GM12878 (cell line): ENCODE measurements around the gene KCNQ1. TPM values are rescaled to one million over a fixed set of nuclear protein-coding genes. Genes with fewer than 3 reads are reported as not detected.

Source experiments
- ATAC-seq: fragments of 200-7000 bp; cut with Tn5 transposase; 3 replicates; pipeline ENCODE4 v1.9.1; 2020; ENCODE audit warnings: mild to moderate bottlenecking, moderate library complexity
- BruUV-seq: library from RNA; stranded (reverse); fragments of 400-500 nt; replicated peaks from 2 replicates; lab custom pipeline; 2021; lab: Mats Ljungman, UMichigan
- CTCF ChIA-PET: fragments of 300-600 bp; sonication (Branson Sonifier 250); formaldehyde crosslinking; extraction: SDS; loops from one replicate; lab custom pipeline; 2021; ENCODE audit warnings: inconsistent platforms; lab: Yijun Ruan, JAX
- POLR2A ChIA-PET: fragments of 350-600 bp; formaldehyde crosslinking; extraction: SDS; loops from one replicate; lab custom pipeline; 2021; ENCODE audit warnings: inconsistent platforms; lab: Charles Lee
- RAD21 ChIA-PET: fragments of 300-600 bp; sonication (Branson Sonifier 250); formaldehyde crosslinking; loops from one replicate; lab custom pipeline; 2023; ENCODE audit warnings: antibody characterized with exemption; ENCODE audit not compliant: unreplicated experiment; lab: Charles Lee
- SMC1A ChIA-PET: fragments of 300-600 bp; sonication (Branson Sonifier 250); formaldehyde crosslinking; loops from one replicate; lab custom pipeline; 2023; ENCODE audit not compliant: unreplicated experiment, uncharacterized antibody; lab: Charles Lee
- DNase-seq: peaks from one replicate; pipeline ENCODE4 v3.0.0-alpha.2; 2011; ENCODE audit warnings: low read depth, low spot score
- FAIRE-seq: peaks from 3 replicates; lab custom pipeline; 2011; peaks lifted over from hg19 to GRCh38; lab: Jason Lieb, UNC
- H2AFZ ChIP-seq: 2 replicates; pipeline ENCODE4 v1.6.0; 2011; ENCODE audit warnings: low read depth, low read length, control low read depth; ENCODE audit not compliant: control insufficient read depth
- H3K27ac ChIP-seq: 2 replicates; pipeline ENCODE4 v1.5.1; 2011; ENCODE audit warnings: control low read depth; ENCODE audit not compliant: control insufficient read depth, insufficient read depth
- H3K27me3 ChIP-seq, 2 experiments: replicated peaks in 1 of 2; 2 replicates each; pipeline versions ENCODE4 v1.6.0 to v1.6.1; 2011; ENCODE audit warnings: low read length in 1 of 2; ENCODE audit not compliant: control insufficient read depth in 2 of 2, insufficient read depth in 2 of 2
- H3K36me3 ChIP-seq, 2 experiments: 2 replicates each; pipeline ENCODE4 v1.5.1; 2011; ENCODE audit warnings: low read length in 1 of 2; ENCODE audit not compliant: control insufficient read depth in 2 of 2, insufficient read depth in 2 of 2
- H3K4me1 ChIP-seq: 2 replicates; pipeline ENCODE4 v1.6.1; 2011; ENCODE audit warnings: mild to moderate bottlenecking, low read length, moderate library complexity, mixed read lengths; ENCODE audit not compliant: control insufficient read depth, insufficient read depth
- H3K4me2 ChIP-seq: 2 replicates; pipeline ENCODE4 v1.6.0; 2011; ENCODE audit warnings: control low read depth; ENCODE audit not compliant: control insufficient read depth, insufficient read depth
- H3K4me3 ChIP-seq: fragments of 200-600 bp; sonication (generic); 2 replicates; pipeline ENCODE4 v1.5.1; 2016
- H3K79me2 ChIP-seq: 2 replicates; pipeline ENCODE4 v1.6.0; 2011; ENCODE audit warnings: low read length; ENCODE audit not compliant: control insufficient read depth, insufficient read depth
- H3K9ac ChIP-seq: 2 replicates; pipeline ENCODE4 v1.8.0; 2011; ENCODE audit warnings: low read length, control low read depth, mixed read lengths; ENCODE audit not compliant: control insufficient read depth, insufficient read depth
- H3K9me3 ChIP-seq: replicated peaks from 3 replicates; pipeline ENCODE4 v1.5.1; 2011; ENCODE audit warnings: mild to moderate bottlenecking, low read length; ENCODE audit not compliant: control insufficient read depth, insufficient read depth
- H4K20me1 ChIP-seq: 2 replicates; pipeline ENCODE4 v1.6.0; 2011; ENCODE audit not compliant: control insufficient read depth, insufficient read depth
- BCL11A ChIP-seq: IDR thresholded peaks from 2 replicates; pipeline ENCODE4 v1.6.1; 2011; ENCODE audit warnings: low read depth, low read length
- EED ChIP-seq: sonication (generic); IDR thresholded peaks from 2 replicates; pipeline ENCODE4 v1.6.1; 2016; ENCODE audit warnings: antibody characterized with exemption, low read depth
- GABPA ChIP-seq: IDR thresholded peaks from 2 replicates; pipeline ENCODE4 v1.6.1; 2014; ENCODE audit warnings: antibody characterized with exemption, low read depth, mild to moderate bottlenecking, inconsistent platforms
- JUND ChIP-seq: IDR thresholded peaks from 2 replicates; pipeline ENCODE4 v1.6.1; 2012; ENCODE audit warnings: low read depth, mild to moderate bottlenecking, low read length, improper control_type of control experiment, moderate library complexity
- KAT2A ChIP-seq: conservative IDR thresholded peaks from 2 replicates; pipeline ENCODE4 v1.6.1; 2011; ENCODE audit warnings: low read depth, low read length; ENCODE audit not compliant: control insufficient read depth
- SREBF1 ChIP-seq: IDR thresholded peaks from 2 replicates; pipeline ENCODE4 v1.6.1; 2012; ENCODE audit warnings: mild to moderate bottlenecking, low read length
- SRF ChIP-seq, 2 experiments: IDR thresholded peaks; 2 replicates each; pipeline ENCODE4 v1.6.1; 2011; ENCODE audit warnings: low read depth in 2 of 2, low read length in 2 of 2, mild to moderate bottlenecking in 1 of 2, moderate library complexity in 1 of 2
- TAF1 ChIP-seq: IDR thresholded peaks from 2 replicates; pipeline ENCODE4 v1.6.1; 2011; ENCODE audit warnings: mild to moderate bottlenecking, low read depth, low read length, borderline replicate concordance
- YY1 ChIP-seq: IDR thresholded peaks from 2 replicates; pipeline ENCODE4 v1.6.1; 2011; ENCODE audit warnings: low read depth, mild to moderate bottlenecking, low read length
- WGBS: methylation state at CpG from one replicate; pipeline ENCODE4 v1.1.6; 2016; ENCODE audit warnings: low lambda C conversion rate; ENCODE audit not compliant: insufficient replicate concordance, insufficient coverage; ENCODE audit errors: missing lambda C conversion rate; 5-methylcytosine and 5-hydroxymethylcytosine counted together
- in situ Hi-C: fragments of 300-500 bp; cut with MboI; formaldehyde crosslinking; loops from 9 replicates; pipeline ENCODE4 v1.14.3; 2018; ENCODE audit warnings: mixed read lengths
- intact Hi-C: fragments of 100-400 bp; cut with micrococcal nuclease; formaldehyde crosslinking; loops from one replicate; pipeline ENCODE4 v1.14.2; 2022; ENCODE audit not compliant: unreplicated experiment
- polyA plus RNA-seq, 11 experiments: library from polyadenylated mRNA; depleted of rRNA in 4 of 11; unstranded in 6 of 11; stranded (reverse) in 5 of 11; fragments of >200 nt; fragmentation: Nextera tagmentation in 4 of 11; fragmentation: Illumina TruSeq in 1 of 11; extraction: Ambion mirVana in 4 of 11; extraction: Trizol in 1 of 11; gene quantifications; 1 replicate in 1 of 11; 2 replicates in 10 of 11; pipeline versions ENCODE4 v1.2.1 to v1.2.3, GENCODE V29; 2011 to 2016; ENCODE audit warnings: inconsistent platforms in 2 of 11, missing spikeins in 2 of 11, low read depth in 1 of 11
- total RNA-seq, 4 experiments: library from RNA; depleted of rRNA in 3 of 4; stranded (reverse); fragments of >200 nt in 3 of 4; fragmentation: Illumina TruSeq in 1 of 4; extraction: Trizol in 1 of 4; gene quantifications; 2 replicates each; pipeline versions ENCODE4 v1.2.1 to v1.2.3, GENCODE V29; 2013 to 2021
- TF ChIP-seq, protein P1 (sequence below): fragments of 450-650 bp; IDR thresholded peaks from 2 replicates; pipeline ENCODE4 v1.6.1; 2017; ENCODE audit warnings: mild to moderate bottlenecking, moderate library complexity
- TF ChIP-seq, protein P2 (sequence below): fragments of 450-650 bp; IDR thresholded peaks from 2 replicates; pipeline ENCODE4 v1.6.1; 2017; ENCODE audit warnings: mild to moderate bottlenecking, moderate library complexity

Gene KCNQ1
- total and polyA plus RNA-seq, 10 of the 15 experiments (the other 5 are each of a cell fraction or from before 2014, with no cell fraction given): 0.03 to 0.15 (median 0.12) TPM; not detected in 7

DNA sequence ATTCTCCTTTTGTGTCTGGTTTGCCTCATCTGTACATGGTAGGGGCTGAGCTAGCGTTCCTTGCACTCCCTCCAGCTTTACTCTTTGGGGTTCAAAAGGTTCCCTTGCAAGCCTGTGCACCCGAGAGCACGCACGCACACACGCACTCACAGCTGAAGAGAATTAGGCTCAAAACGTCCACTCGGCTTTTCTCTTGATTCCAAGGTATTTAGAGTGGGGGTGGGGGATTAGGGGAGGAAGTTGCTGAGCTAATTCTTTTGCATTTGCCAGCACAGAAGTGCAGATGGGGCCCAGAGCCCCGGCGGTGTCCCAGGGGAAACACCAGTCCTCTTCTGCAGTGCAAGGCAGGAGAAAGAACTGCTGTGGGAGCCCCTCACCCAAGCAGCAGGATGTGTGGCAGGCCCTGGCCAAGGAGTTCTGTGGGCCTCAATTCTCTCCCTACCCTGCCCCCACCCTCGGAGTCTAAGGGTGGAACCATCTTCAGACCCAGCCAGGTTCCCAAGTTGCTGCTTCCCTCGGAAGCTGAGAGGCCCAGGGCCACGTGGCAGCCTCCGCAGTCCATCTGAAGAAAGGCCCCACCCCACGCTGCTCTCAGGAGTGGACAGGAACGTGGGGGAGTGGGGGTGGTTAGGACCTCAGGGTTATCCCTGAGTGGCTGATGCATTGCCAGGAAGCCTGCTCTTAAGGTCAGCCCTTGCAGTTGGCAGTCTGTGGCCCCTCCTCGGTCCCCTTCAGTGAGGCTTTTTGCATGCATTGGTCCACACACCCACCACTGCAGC is 258.7 kb downstream of the KCNQ1 start:
- Histone ChIP-seq H3K36me3 (no peaks in the 10 kb centered on the region), H3K4me2 (peak overlapping the region; percentile 17; the same call in 1 of the 2 replicates), H3K27ac (no peak overlapping the region), H3K4me3 (no peak overlapping the region), H4K20me1 (no peaks in the 10 kb centered on the region), H3K79me2 (peaks cover 12% of the 10 kb centered on the region), H3K9ac (no peak overlapping the region), H3K9me3 (no peaks in the 10 kb centered on the region; the same call in 2 of the 3 replicates), H2AFZ (no peak overlapping the region), H3K4me1 (no peaks in the 10 kb centered on the region; the same call in 1 of the 2 replicates), H3K27me3 (no peaks in the 10 kb centered on the region)
- TF ChIP-seq EED (no peak), BCL11A (no peak), GABPA (no peak), KAT2A (no peak), SREBF1 (no peak), JUND (no peak), TAF1 (no peak), SRF (IDR thresholded peaks at IDR 0.05; ENCODE audit: low read depth in 2 of 2, low read length in 2 of 2) (no peak), YY1 (no peak)
- TF ChIP-seq, protein P1, sequence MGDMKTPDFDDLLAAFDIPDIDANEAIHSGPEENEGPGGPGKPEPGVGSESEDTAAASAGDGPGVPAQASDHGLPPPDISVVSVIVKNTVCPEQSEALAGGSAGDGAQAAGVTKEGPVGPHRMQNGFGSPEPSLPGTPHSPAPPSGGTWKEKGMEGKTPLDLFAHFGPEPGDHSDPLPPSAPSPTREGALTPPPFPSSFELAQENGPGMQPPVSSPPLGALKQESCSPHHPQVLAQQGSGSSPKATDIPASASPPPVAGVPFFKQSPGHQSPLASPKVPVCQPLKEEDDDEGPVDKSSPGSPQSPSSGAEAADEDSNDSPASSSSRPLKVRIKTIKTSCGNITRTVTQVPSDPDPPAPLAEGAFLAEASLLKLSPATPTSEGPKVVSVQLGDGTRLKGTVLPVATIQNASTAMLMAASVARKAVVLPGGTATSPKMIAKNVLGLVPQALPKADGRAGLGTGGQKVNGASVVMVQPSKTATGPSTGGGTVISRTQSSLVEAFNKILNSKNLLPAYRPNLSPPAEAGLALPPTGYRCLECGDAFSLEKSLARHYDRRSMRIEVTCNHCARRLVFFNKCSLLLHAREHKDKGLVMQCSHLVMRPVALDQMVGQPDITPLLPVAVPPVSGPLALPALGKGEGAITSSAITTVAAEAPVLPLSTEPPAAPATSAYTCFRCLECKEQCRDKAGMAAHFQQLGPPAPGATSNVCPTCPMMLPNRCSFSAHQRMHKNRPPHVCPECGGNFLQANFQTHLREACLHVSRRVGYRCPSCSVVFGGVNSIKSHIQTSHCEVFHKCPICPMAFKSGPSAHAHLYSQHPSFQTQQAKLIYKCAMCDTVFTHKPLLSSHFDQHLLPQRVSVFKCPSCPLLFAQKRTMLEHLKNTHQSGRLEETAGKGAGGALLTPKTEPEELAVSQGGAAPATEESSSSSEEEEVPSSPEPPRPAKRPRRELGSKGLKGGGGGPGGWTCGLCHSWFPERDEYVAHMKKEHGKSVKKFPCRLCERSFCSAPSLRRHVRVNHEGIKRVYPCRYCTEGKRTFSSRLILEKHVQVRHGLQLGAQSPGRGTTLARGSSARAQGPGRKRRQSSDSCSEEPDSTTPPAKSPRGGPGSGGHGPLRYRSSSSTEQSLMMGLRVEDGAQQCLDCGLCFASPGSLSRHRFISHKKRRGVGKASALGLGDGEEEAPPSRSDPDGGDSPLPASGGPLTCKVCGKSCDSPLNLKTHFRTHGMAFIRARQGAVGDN: no peak
- TF ChIP-seq, protein P2, sequence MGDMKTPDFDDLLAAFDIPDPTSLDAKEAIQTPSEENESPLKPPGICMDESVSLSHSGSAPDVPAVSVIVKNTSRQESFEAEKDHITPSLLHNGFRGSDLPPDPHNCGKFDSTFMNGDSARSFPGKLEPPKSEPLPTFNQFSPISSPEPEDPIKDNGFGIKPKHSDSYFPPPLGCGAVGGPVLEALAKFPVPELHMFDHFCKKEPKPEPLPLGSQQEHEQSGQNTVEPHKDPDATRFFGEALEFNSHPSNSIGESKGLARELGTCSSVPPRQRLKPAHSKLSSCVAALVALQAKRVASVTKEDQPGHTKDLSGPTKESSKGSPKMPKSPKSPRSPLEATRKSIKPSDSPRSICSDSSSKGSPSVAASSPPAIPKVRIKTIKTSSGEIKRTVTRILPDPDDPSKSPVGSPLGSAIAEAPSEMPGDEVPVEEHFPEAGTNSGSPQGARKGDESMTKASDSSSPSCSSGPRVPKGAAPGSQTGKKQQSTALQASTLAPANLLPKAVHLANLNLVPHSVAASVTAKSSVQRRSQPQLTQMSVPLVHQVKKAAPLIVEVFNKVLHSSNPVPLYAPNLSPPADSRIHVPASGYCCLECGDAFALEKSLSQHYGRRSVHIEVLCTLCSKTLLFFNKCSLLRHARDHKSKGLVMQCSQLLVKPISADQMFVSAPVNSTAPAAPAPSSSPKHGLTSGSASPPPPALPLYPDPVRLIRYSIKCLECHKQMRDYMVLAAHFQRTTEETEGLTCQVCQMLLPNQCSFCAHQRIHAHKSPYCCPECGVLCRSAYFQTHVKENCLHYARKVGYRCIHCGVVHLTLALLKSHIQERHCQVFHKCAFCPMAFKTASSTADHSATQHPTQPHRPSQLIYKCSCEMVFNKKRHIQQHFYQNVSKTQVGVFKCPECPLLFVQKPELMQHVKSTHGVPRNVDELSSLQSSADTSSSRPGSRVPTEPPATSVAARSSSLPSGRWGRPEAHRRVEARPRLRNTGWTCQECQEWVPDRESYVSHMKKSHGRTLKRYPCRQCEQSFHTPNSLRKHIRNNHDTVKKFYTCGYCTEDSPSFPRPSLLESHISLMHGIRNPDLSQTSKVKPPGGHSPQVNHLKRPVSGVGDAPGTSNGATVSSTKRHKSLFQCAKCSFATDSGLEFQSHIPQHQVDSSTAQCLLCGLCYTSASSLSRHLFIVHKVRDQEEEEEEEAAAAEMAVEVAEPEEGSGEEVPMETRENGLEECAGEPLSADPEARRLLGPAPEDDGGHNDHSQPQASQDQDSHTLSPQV: no peak
- DNase-seq (no peak), ATAC-seq (no peak), FAIRE-seq (no peak)
- ChIA-PET POLR2A (no interaction called here), RAD21 (no interaction called here), SMC1A (no interaction called here), CTCF (no interaction called here)
- 41% methylated on average over 16 of the region's 16 CpGs for WGBS
- intact Hi-C loops (no loop called here), in situ Hi-C loops (no loop called here)
- no TSS peak for BruUV-seq
